Endometrium (tissue), 2 donors: ENCODE measurements around the gene DBR1.

Experiments used
- FAIRE-seq: peaks from 2 replicates; lab custom pipeline; 2012; peaks lifted over from hg19 to GRCh38; lab: Jason Lieb, UNC
- donor health status: control.
- donor health status: control.

Gene DBR1

GRCh38 chr3:138174421-138175131, at the start of gene DBR1:
DBR1 (minus strand) TSS chr3:138174921; CDS start chr3:138174795, 126 bp downstream.
- peak; percentile 82 for FAIRE-seq

GRCh38 chr3:138222942-138223287, 48.2 kb upstream of the DBR1 start:
- FAIRE-seq = no peak

- FAIRE-seq = no peak
Observed at GRCh38 chr3:138222131-138222941, 47.6 kb upstream of the DBR1 start.

- FAIRE-seq = no peak
Observed at GRCh38 chr3:138220788-138221187, 46.1 kb upstream of the DBR1 start.

- FAIRE-seq = no peak
Observed at GRCh38 chr3:138220242-138220641, 45.5 kb upstream of the DBR1 start.

- FAIRE-seq = no peak
Observed at GRCh38 chr3:138219255-138219654, 44.5 kb upstream of the DBR1 start.

GRCh38 chr3:138213398-138214085, 38.8 kb upstream of the DBR1 start:
- FAIRE-seq = no peak

- FAIRE-seq = no peak
Observed at GRCh38 chr3:138210528-138210927, 35.8 kb upstream of the DBR1 start.

GRCh38 chr3:138206196-138206595, 31.5 kb upstream of the DBR1 start:
- FAIRE-seq = no peak

- FAIRE-seq = no peak
Observed at GRCh38 chr3:138205527-138205926, 30.8 kb upstream of the DBR1 start.

- FAIRE-seq = no peak
Observed at GRCh38 chr3:138203938-138204337, 29.2 kb upstream of the DBR1 start.

GRCh38 chr3:138202945-138203701, 28.4 kb upstream of the DBR1 start:
- no peak for FAIRE-seq

- no peak for FAIRE-seq
Observed at GRCh38 chr3:138200424-138200823, 25.7 kb upstream of the DBR1 start.

GRCh38 chr3:138199851-138200250, 25.1 kb upstream of the DBR1 start:
- FAIRE-seq = no peak

GRCh38 chr3:138197524-138197923, 22.8 kb upstream of the DBR1 start:
- FAIRE-seq = no peak

GRCh38 chr3:138197058-138197457, 22.3 kb upstream of the DBR1 start:
- no peak for FAIRE-seq

- no peak for FAIRE-seq
Observed at GRCh38 chr3:138196023-138196422, 21.3 kb upstream of the DBR1 start.

GRCh38 chr3:138195481-138195880, 20.8 kb upstream of the DBR1 start:
- FAIRE-seq = no peak

- no peak for FAIRE-seq
Observed at GRCh38 chr3:138188013-138188730, 13.5 kb upstream of the DBR1 start.

- no peak for FAIRE-seq
Observed at GRCh38 chr3:138187296-138188012, 12.7 kb upstream of the DBR1 start, which contains the start of gene ARMC8. ARMC8 (plus strand) TSS chr3:138187301; CDS start chr3:138187555, 254 bp downstream.

- peak; percentile 85 for FAIRE-seq
Observed at GRCh38 chr3:138186803-138187295, 12.1 kb upstream of the DBR1 start.
